Mesendoderm (in vitro differentiated cells): Measurements from ENCODE around the gene TNFSF15.

Experiments used
- DNase-seq: peaks from one replicate; pipeline ENCODE4 v3.0.0; 2013
- H2AK5ac ChIP-seq: 2 replicates; pipeline ENCODE4 v1.6.1; 2013; ENCODE audit warnings: low read length, inconsistent platforms
- H2BK120ac ChIP-seq: 2 replicates; pipeline ENCODE4 v1.6.1; 2013; ENCODE audit warnings: low read depth, mild to moderate bottlenecking, low read length, moderate library complexity, mixed read lengths
- H2BK15ac ChIP-seq: replicated peaks from 2 replicates; pipeline ENCODE4 v1.6.1; 2013; ENCODE audit warnings: low read depth, mild to moderate bottlenecking, moderate library complexity
- H2BK5ac ChIP-seq: 2 replicates; pipeline ENCODE4 v1.6.1; 2013; ENCODE audit warnings: low read length, inconsistent platforms
- H3K18ac ChIP-seq: 2 replicates; pipeline ENCODE4 v1.6.1; 2013; ENCODE audit warnings: mild to moderate bottlenecking, low read length, mixed read lengths
- H3K23ac ChIP-seq: one replicate; pipeline ENCODE4 v1.6.1; 2013; ENCODE audit warnings: low read length
- H3K27ac ChIP-seq: 2 replicates; pipeline ENCODE4 v1.5.1; 2013; ENCODE audit warnings: low read depth, mild to moderate bottlenecking, inconsistent platforms, low read length, moderate library complexity
- H3K27me3 ChIP-seq: 2 replicates; pipeline ENCODE4 v1.6.1; 2013; ENCODE audit warnings: low read length, control low read depth, mild to moderate bottlenecking, inconsistent platforms; ENCODE audit not compliant: insufficient read depth, poor library complexity
- H3K36me3 ChIP-seq: 2 replicates; pipeline ENCODE4 v1.6.1; 2013; ENCODE audit warnings: low read length, inconsistent platforms; ENCODE audit not compliant: control insufficient read depth, insufficient read depth
- H3K4ac ChIP-seq: one replicate; pipeline ENCODE4 v1.6.1; 2013; ENCODE audit warnings: low read depth, mild to moderate bottlenecking, low read length, moderate library complexity
- H3K4me1 ChIP-seq: 2 replicates; pipeline ENCODE4 v1.6.1; 2013; ENCODE audit warnings: low read depth, low read length, inconsistent platforms; ENCODE audit not compliant: control insufficient read depth
- H3K4me2 ChIP-seq: 2 replicates; pipeline ENCODE4 v1.6.1; 2013; ENCODE audit warnings: low read length
- H3K4me3 ChIP-seq: 2 replicates; pipeline ENCODE4 v1.5.1; 2013; ENCODE audit warnings: mild to moderate bottlenecking, low read length
- H3K56ac ChIP-seq: one replicate; pipeline ENCODE4 v1.6.1; 2013; ENCODE audit warnings: low read length
- H3K79me1 ChIP-seq: 2 replicates; pipeline ENCODE4 v1.6.1; 2013; ENCODE audit warnings: low read length, inconsistent platforms
- H3K79me2 ChIP-seq: 2 replicates; pipeline ENCODE4 v1.6.1; 2013; ENCODE audit warnings: mild to moderate bottlenecking, low read length; ENCODE audit not compliant: control insufficient read depth, insufficient read depth
- H3K9ac ChIP-seq: 2 replicates; pipeline ENCODE4 v1.6.1; 2013; ENCODE audit warnings: low read length, inconsistent platforms
- H4K5ac ChIP-seq: one replicate; pipeline ENCODE4 v1.6.1; 2013; ENCODE audit warnings: low read length
- H4K8ac ChIP-seq: one replicate; pipeline ENCODE4 v1.6.1; 2013; ENCODE audit warnings: low read depth, mild to moderate bottlenecking, control low read depth, low read length, moderate library complexity
- WGBS: extraction: QIAGEN DNeasy Blood & Tissue Kit; methylation state at CpG from one replicate; pipeline ENCODE4 v1.1.7; 2013; ENCODE audit warnings: low lambda C conversion rate, missing lambda C conversion rate; ENCODE audit not compliant: insufficient coverage; ENCODE audit errors: extremely low coverage; 5-methylcytosine and 5-hydroxymethylcytosine counted together

Gene TNFSF15

DNA sequence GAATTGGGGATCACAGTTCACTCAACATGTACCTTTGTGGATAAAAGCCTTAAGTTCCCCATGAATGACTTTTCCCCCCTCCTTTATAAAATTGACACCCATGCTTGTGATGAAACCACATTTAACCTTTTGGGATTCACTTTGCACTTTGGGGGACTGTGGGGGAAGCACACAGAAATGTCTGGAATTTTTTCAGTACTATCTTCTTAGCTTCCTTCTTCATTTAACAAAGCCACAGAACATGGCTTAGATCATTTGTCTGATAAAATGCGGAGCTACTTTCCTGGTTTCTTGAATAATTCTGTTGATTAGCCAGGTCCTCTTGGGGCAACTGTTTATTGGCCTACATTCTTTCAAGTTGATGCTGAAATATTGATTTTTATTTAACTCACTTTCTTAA lies 29.9 kb downstream of the TNFSF15 start:
- H3K27ac ChIP-seq, result no peak overlapping the region
- peaks cover 3% of the 10 kb centered on the region for H3K4me1 ChIP-seq
- H3K4ac ChIP-seq, result no peak overlapping the region
- H3K79me2 ChIP-seq, result no peaks in the 10 kb centered on the region
- no CpG with 5 or more reads among the region's 1 CpG for WGBS
- no peaks in the 10 kb centered on the region for H3K79me1 ChIP-seq
- H3K56ac ChIP-seq, result no peak overlapping the region
- no peaks in the 10 kb centered on the region for H3K27me3 ChIP-seq
- H3K23ac ChIP-seq, result no peak overlapping the region
- no peak overlapping the region for H2BK15ac ChIP-seq
- H2BK5ac ChIP-seq, result no peak overlapping the region
- DNase-seq, result peak; percentile 54
- no peak overlapping the region for H3K4me3 ChIP-seq
- H2AK5ac ChIP-seq, result no peak overlapping the region
- H3K36me3 ChIP-seq, result no peaks in the 10 kb centered on the region
- H4K8ac ChIP-seq, result no peak overlapping the region
- H3K18ac ChIP-seq, result no peak overlapping the region
- H4K5ac ChIP-seq, result no peak overlapping the region
- H3K4me2 ChIP-seq, result no peak overlapping the region
- H2BK120ac ChIP-seq, result no peak overlapping the region
- H3K9ac ChIP-seq, result no peak overlapping the region

- Histone ChIP-seq H3K4me2 (no peak overlapping the region), H4K5ac (no peak overlapping the region), H3K18ac (no peak overlapping the region), H2BK120ac (no peak overlapping the region), H3K4me1 (peaks cover 3% of the 10 kb centered on the region), H3K79me2 (no peaks in the 10 kb centered on the region), H3K79me1 (no peaks in the 10 kb centered on the region), H4K8ac (no peak overlapping the region), H3K27ac (no peak overlapping the region), H3K4me3 (no peak overlapping the region), H3K27me3 (no peaks in the 10 kb centered on the region), H2AK5ac (no peak overlapping the region), H3K4ac (no peak overlapping the region), H3K36me3 (no peaks in the 10 kb centered on the region), H3K56ac (no peak overlapping the region), H3K23ac (no peak overlapping the region), H3K9ac (no peak overlapping the region), H2BK5ac (no peak overlapping the region), H2BK15ac (no peak overlapping the region)
- no peak for DNase-seq
- WGBS, result no CpG with 5 or more reads among the region's 1 CpG
These were observed 30.7 kb downstream of the TNFSF15 start for GRCh38 chr9:114775121-114775520.

DNA sequence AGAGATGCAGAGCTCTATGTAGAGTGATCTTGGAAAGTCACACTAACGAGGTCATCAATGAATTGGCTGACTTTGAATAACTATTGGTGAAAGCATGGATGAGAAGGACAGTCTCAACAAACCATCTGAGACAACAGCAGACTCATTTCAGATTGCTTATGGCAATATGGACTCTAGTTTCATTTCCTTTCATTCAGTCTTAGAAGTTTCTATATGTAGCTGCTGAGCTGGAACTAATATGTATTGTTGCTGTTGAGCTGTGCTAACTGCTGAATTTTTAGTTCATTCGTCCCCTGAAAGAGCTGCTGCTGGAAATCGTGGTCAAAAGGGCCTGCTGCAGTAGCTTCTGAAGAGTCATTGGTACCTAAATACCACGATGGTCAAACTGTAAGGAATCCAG lies 31.3 kb downstream of the TNFSF15 start:
- no peak overlapping the region for H3K4me3 ChIP-seq

DNA sequence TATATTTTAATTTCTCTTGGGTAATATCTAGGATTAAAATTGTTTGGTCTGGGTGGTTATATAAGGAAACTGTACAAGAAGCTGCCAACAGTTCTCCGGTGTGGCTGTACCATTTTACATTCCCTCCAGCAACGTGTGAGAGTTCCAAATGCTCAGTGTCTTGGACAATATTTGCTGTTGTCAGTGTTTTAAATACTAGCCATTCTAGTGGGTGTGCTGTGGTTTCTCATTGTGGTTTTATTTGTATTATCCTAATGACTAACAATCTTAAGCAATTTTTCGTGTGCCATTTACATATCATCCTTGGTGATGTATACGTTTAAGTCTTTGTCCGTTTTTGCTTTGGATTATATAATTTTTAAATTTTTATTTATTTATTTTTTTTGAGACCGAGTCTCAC lies 34.0 kb downstream of the TNFSF15 start:
- H3K23ac ChIP-seq, result no peak overlapping the region
- H2BK15ac ChIP-seq, result no peak overlapping the region
- H2AK5ac ChIP-seq, result no peak overlapping the region
- H3K79me1 ChIP-seq, result no peaks in the 10 kb centered on the region
- H3K9ac ChIP-seq, result no peak overlapping the region
- H3K27ac ChIP-seq, result no peak overlapping the region
- no peak for DNase-seq
- no peaks in the 10 kb centered on the region for H3K79me2 ChIP-seq
- no peak overlapping the region for H2BK5ac ChIP-seq
- H4K5ac ChIP-seq, result no peak overlapping the region
- no peak overlapping the region for H3K18ac ChIP-seq
- H3K4me2 ChIP-seq, result no peak overlapping the region
- no peak overlapping the region for H3K4ac ChIP-seq
- no CpG with 5 or more reads among the region's 6 CpGs for WGBS
- H3K56ac ChIP-seq, result no peak overlapping the region
- H3K4me1 ChIP-seq, result peaks cover 3% of the 10 kb centered on the region
- no peaks in the 10 kb centered on the region for H3K36me3 ChIP-seq
- no peak overlapping the region for H2BK120ac ChIP-seq
- H3K4me3 ChIP-seq, result no peak overlapping the region
- no peaks in the 10 kb centered on the region for H3K27me3 ChIP-seq
- no peak overlapping the region for H4K8ac ChIP-seq

More for the DNA sequence above, 31.3 kb downstream of the TNFSF15 start:
- WGBS, result no CpG with 5 or more reads among the region's 4 CpGs
- peaks cover 3% of the 10 kb centered on the region for H3K4me1 ChIP-seq
- H3K79me1 ChIP-seq, result no peaks in the 10 kb centered on the region
- no peak overlapping the region for H3K18ac ChIP-seq
- no peak overlapping the region for H2BK5ac ChIP-seq
- H2BK15ac ChIP-seq, result no peak overlapping the region
- H3K27ac ChIP-seq, result no peak overlapping the region
- H3K56ac ChIP-seq, result no peak overlapping the region
- no peak overlapping the region for H4K5ac ChIP-seq
- H4K8ac ChIP-seq, result no peak overlapping the region
- H2BK120ac ChIP-seq, result no peak overlapping the region
- DNase-seq, result no peak
- H3K79me2 ChIP-seq, result no peaks in the 10 kb centered on the region
- no peaks in the 10 kb centered on the region for H3K36me3 ChIP-seq
- no peak overlapping the region for H3K9ac ChIP-seq
- no peak overlapping the region for H3K4me2 ChIP-seq
- H3K4ac ChIP-seq, result no peak overlapping the region
- H3K27me3 ChIP-seq, result no peaks in the 10 kb centered on the region
- no peak overlapping the region for H2AK5ac ChIP-seq
- H3K23ac ChIP-seq, result no peak overlapping the region

GRCh38 chr9:114770991-114771390 lies 34.8 kb downstream of the TNFSF15 start:
- no peak overlapping the region for H3K56ac ChIP-seq
- no peak overlapping the region for H2BK15ac ChIP-seq
- H3K36me3 ChIP-seq, result no peaks in the 10 kb centered on the region
- no peak overlapping the region for H4K8ac ChIP-seq
- no peak overlapping the region for H2BK120ac ChIP-seq
- no peak overlapping the region for H3K18ac ChIP-seq
- peaks cover 3% of the 10 kb centered on the region for H3K4me1 ChIP-seq
- peak; percentile 19 for DNase-seq
- WGBS, result no CpG with 5 or more reads among the region's 3 CpGs
- no peaks in the 10 kb centered on the region for H3K79me1 ChIP-seq
- H3K27ac ChIP-seq, result no peak overlapping the region
- H2BK5ac ChIP-seq, result no peak overlapping the region
- H3K79me2 ChIP-seq, result no peaks in the 10 kb centered on the region
- H2AK5ac ChIP-seq, result no peak overlapping the region
- no peak overlapping the region for H3K4me3 ChIP-seq
- no peak overlapping the region for H3K4me2 ChIP-seq
- no peak overlapping the region for H4K5ac ChIP-seq
- no peak overlapping the region for H3K4ac ChIP-seq
- no peak overlapping the region for H3K9ac ChIP-seq
- H3K23ac ChIP-seq, result no peak overlapping the region
- no peaks in the 10 kb centered on the region for H3K27me3 ChIP-seq

DNA sequence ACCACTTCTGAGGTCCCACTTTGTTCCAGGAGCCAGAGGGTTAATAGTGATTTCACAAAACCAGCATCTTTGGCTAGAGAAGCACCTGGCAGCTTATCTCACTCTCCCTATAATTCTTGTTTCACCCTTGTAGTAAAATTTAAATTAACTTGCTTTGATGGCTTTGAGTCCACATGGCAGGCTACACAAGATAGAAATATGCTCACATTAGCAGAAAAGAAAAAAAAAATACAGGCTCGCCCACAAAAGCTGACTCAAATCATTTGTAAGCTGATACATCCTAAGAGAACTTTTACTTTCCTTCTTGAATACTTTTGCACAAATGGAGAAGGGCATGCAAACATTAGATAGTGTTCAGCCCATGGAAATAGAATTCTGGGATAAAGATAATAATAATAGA lies 36.2 kb downstream of the TNFSF15 start:
- Histone ChIP-seq H4K8ac (no peak overlapping the region), H3K4ac (no peak overlapping the region), H4K5ac (no peak overlapping the region), H3K79me2 (no peaks in the 10 kb centered on the region), H3K79me1 (no peaks in the 10 kb centered on the region), H3K27ac (no peak overlapping the region), H3K4me1 (no peaks in the 10 kb centered on the region), H3K4me2 (no peak overlapping the region), H3K4me3 (no peak overlapping the region), H3K36me3 (no peaks in the 10 kb centered on the region), H2BK15ac (no peak overlapping the region), H3K27me3 (no peaks in the 10 kb centered on the region), H2AK5ac (no peak overlapping the region), H3K56ac (no peak overlapping the region), H3K23ac (no peak overlapping the region), H3K9ac (no peak overlapping the region), H3K18ac (no peak overlapping the region), H2BK120ac (no peak overlapping the region), H2BK5ac (no peak overlapping the region)
- no CpG with 5 or more reads among the region's 1 CpG for WGBS
- no peak for DNase-seq
